Neural progenitor cell (in vitro differentiated cells): ENCODE data around the gene RASSF4.

Source experiments
- CTCF ChIP-seq: fragments of 200-600 bp; sonication (generic); IDR thresholded peaks from 2 replicates; pipeline ENCODE4 v1.5.1; 2017; ENCODE audit warnings: antibody characterized with exemption, mild to moderate bottlenecking
- EZH2 ChIP-seq: fragments of 200-600 bp; sonication (generic); IDR thresholded peaks from 2 replicates; pipeline ENCODE4 v1.6.1; 2017; ENCODE audit warnings: antibody characterized with exemption, mild to moderate bottlenecking, moderate library complexity
- EZH2phosphoT487 ChIP-seq: fragments of 200-600 bp; sonication (generic); IDR thresholded peaks from 2 replicates; pipeline ENCODE4 v1.6.1; 2017; ENCODE audit warnings: antibody characterized with exemption

- TF ChIP-seq EZH2 (no peak), EZH2phosphoT487 (no peak), CTCF (no peak)
Observed at GRCh38 chr10:44937196-44938005, 22.2 kb upstream of the RASSF4 start.
